Bone marrow (tissue), 2 donors: ENCODE data around the gene AFF1.
"Not testable (repeated sequence)": the region's sequence is repeated elsewhere in the genome, so short reads cannot be mapped to it uniquely, and the experiment has no call there.

Source experiments
- DNase-seq, 2 donors: peaks; one replicate each; lab custom pipeline; 2025; lab: John Stamatoyannopoulos, UW

AFF1 gene

GRCh38 chr4:87011340-87012034 is 76.7 kb downstream of the AFF1 start:
- peak in 1 of 2 donors; percentile 88 for DNase-seq

GRCh38 chr4:87012265-87012953 is 77.6 kb downstream of the AFF1 start:
- no peak for DNase-seq

GRCh38 chr4:87012954-87013308 is 78.1 kb downstream of the AFF1 start:
- not testable (repeated sequence) for DNase-seq

GRCh38 chr4:87014284-87014782 is 79.5 kb downstream of the AFF1 start:
- DNase-seq, result no peak

- DNase-seq, result no peak
Observed at GRCh38 chr4:87015416-87015815, 80.6 kb downstream of the AFF1 start.

DNA sequence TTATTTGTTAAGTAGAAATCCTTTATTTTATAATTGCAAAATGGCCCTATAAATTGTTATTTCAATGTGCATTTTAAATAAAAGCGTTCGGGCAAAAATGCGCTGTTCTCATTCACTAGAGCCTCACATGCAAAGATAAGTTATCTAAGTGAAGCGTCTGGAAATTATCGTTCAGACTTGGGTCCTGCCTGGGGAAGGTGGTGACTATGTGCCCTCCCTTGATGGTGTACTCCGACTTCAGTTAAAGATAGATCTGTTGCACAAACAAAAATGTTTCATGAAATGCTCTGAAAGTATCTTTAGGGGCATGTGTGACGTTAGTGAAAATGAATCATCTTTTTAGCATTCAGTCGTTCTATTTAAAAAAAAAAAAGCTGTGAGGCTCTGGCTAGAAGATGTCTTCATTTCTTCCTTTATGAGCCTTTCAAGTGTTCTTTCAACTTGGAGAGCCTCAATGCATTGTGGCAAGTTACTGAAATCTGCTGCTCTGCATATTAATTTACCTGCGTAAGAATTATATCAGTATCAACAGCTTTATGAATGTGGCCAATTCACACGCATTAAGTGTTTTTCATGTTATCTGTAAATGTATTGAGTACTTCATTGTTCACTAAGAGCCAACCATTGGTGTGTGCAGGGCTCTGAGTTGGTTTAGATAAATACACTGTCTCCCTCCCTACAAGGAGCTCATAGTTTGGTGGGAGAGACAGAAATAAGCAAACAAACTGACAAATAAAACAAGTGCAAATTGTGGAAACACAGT is 83.0 kb downstream of the AFF1 start:
- no peak for DNase-seq

- no peak for DNase-seq
Observed at GRCh38 chr4:87018753-87019152, 83.9 kb downstream of the AFF1 start.

- DNase-seq, result no peak
Observed at GRCh38 chr4:87019246-87019791, 84.5 kb downstream of the AFF1 start.

- no peak for DNase-seq
Observed at GRCh38 chr4:87019898-87020297, 85.1 kb downstream of the AFF1 start.

DNA sequence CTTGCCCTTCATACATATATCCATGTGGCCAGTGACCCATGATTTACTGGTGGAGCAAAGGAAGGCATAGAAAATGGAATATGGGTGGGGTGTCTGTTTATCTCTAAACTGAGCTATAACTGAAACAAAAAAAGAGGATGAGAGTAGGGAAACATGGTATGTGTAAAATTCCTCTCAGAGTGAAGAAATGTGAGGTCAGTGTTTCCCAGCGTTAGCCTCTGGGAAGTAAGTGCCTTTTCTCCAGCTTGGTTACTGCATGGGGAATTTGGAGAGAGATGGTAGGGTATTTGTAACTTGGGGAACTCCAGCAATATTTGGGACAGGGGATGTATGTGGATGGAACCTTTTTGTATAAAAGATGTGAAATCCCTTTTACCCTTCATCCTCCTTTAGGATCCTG is 89.4 kb downstream of the AFF1 start:
- DNase-seq, result no peak

DNA sequence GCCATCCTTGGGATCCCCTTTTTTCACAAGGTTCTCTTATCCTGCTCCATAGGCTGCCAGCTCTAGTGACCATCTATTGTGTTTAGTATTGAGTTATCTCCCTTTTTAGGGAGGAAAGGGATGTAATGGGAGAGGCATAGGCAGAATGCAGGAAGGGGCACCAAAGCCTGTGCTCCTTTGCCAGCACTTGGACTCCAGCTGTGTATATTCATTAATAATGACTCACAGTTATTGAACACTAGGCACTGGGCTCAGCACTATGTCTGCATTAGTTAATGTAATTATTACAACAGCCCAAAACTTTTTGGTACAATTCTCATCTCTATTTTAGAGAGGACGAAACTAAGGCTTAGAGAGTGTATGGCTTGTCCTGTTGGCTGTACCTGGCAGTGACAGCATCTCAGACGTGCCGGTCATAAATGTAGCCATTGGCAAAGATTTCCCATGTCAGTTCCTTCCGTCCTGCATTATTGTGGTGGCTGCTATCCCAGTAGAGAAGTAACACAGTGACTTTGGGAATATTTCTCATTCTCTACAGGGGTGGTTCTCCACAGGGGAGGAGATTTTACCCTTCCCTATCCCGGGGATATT is 90.3 kb downstream of the AFF1 start:
- DNase-seq, result no peak

- no peak for DNase-seq
Observed at GRCh38 chr4:87025614-87026041, 90.8 kb downstream of the AFF1 start.

- DNase-seq, result peak in 1 of 2 donors; percentile 83
Observed at GRCh38 chr4:87026800-87027495, 92.1 kb downstream of the AFF1 start.

- no peak for DNase-seq
Observed at GRCh38 chr4:87029356-87029755, 94.5 kb downstream of the AFF1 start.

GRCh38 chr4:87030124-87030523 is 95.3 kb downstream of the AFF1 start:
- DNase-seq, result no peak

GRCh38 chr4:87030755-87031441 is 96.1 kb downstream of the AFF1 start:
- DNase-seq, result no peak

DNA sequence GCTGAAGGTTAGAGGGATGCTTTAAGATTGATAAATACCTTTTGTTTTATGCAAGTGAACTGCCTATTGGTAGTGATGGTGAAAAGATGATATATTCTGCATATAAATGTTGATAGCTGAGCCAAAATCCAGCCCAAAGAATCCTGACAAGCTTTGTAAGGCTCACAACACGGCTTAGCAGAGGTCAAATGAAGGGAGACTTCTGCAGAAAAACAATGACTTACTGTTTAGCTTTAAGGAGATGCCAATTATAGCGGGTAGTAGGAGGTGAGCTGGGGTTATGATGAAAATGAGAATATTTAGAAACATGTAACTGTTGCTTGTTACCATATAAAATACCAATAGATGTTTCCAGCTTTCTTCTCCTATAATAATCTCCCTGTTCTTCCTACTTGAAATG is 97.1 kb downstream of the AFF1 start:
- DNase-seq, result no peak

DNA sequence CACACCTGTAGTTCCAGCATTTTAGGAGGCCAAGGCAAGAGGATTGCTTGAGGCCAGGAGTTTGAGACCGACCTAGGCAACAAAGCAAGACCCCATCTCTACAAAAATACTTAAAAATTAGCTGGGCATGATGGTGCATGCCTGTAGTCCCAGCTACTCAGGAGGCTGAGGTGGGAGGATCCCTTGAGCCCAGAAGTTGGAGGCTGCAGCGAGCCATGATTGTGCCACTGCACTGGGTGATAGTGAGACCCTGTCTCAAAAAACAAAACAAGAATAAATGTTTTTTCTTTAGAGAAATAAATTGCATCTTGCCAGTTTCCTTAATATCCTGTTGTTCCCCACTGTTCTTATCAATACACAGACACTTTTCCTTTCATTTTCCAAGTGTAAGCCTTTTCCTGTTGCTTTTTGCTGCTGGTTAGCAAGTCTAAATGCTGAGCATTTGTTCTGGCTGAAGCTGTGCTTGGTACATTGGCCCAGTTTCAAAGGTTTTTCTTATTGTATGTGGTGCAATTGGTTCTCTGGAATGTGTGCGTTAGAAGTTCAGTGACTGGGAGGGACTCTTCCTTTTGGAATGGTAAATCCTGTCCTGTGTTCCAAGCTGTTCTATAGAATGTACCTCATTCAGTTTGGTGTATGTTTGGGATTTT is 98.2 kb downstream of the AFF1 start:
- no peak for DNase-seq

DNA sequence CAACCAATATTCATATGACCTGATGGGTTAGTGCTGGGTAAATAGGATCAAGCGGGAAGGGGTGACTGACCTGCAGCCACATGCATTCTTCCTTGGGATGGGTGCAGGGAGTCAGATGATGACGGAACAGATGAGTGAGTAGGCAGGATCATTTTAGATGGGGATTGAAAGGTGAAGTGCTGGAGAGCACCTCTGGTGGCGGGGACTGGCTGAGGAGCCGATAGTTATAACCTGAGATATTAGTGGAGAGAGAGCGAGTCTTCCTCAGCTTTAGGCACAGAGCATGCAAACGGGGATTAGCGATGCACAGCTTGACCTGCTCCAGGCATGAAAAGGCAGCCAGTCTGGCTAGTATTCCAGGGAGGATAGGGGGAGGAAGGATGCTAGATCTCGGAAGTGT is 99.1 kb downstream of the AFF1 start:
- no peak for DNase-seq

- DNase-seq, result no peak
Observed at GRCh38 chr4:87034527-87034926, 99.7 kb downstream of the AFF1 start.
